ENCODE data around the gene SSBP4. TPM values are rescaled to one million over a fixed set of nuclear protein-coding genes. Genes with fewer than 3 reads are reported as not detected.

Gene SSBP4
- total RNA-seq, 1 donor from 2014 or later, result 28.5 TPM

- ATAC-seq (ENCODE audit: low read depth), result no peak
- peaks cover 62% of the 10 kb centered on the region for H3K36me3 Mint-ChIP-seq (ENCODE audit: low read depth)
Measured at GRCh38 chr19:18453269-18454024, 34.2 kb downstream of the SSBP4 start.

DNA sequence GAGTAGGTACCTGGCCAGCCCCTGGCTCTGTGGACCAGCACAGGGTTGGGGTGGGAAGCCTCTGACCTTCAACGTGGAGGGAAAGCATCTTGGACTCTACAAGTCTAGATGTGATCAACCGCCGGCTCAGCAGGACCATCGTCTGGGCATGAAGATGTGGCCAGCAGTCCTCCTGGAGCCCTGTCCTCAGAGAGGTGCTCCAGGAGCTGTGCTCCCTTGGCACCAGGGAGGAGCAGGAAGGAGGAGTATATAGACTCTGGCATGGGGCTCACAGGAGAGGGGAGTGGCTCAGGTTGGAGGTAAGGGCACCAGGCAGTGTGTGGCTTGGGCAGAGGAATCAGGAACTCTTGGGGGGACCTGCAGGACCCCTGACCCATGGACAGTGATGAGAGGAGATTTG is 37.1 kb downstream of the SSBP4 start:
- POLR2A ChIA-PET, result no interaction called here
- H3K27ac Mint-ChIP-seq, result no peak overlapping the region

More at GRCh38 chr19:18453269-18454024, 34.2 kb downstream of the SSBP4 start:
- POLR2A ChIA-PET, result no interaction called here
- TF ChIP-seq CTCF (IDR thresholded peaks at IDR 0.05), result no peak
- CTCF ChIA-PET, result no interaction called here
- Mint-ChIP-seq H3K9me3 (no peaks in the 10 kb centered on the region), H3K4me1 (peaks cover 5% of the 10 kb centered on the region), H3K27ac (no peak overlapping the region), H3K4me3 (no peak overlapping the region), H3K27me3 (no peaks in the 10 kb centered on the region)
- DNase-seq, result no peak
- intact Hi-C loops (cut with micrococcal nuclease), result loop anchor here (5.0 to 10.0 kb wide), 2 partner anchors 134 to 221 kb away; partner anchors contain the start of gene REX1BD

DNA sequence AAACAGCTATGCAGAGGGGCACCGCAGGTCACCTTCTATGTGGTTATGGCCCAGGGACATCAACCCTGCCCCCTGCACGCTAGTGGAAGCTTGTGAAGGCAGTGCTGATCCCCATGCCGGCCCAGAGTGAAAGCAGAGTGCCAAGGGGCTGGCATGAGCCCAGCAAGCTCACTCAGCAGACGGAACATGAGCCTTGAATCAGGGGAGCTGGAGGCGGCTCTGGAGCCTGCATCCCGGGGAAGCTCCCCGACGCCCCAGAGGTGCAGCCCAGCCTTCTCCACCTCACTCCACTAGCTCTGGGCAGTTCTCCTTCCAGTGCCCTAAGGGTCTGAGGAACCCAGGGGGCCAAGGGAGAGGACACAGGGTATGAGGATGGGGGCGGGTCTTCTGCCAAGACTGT is 37.8 kb downstream of the SSBP4 start:
- Mint-ChIP-seq H3K4me3 (no peak overlapping the region), H3K9me3 (no peaks in the 10 kb centered on the region), H3K27me3 (no peaks in the 10 kb centered on the region), H3K4me1 (no peaks in the 10 kb centered on the region), H3K36me3 (ENCODE audit: low read depth) (peaks cover 76% of the 10 kb centered on the region), H3K27ac (no peak overlapping the region)
- no peak for ATAC-seq (ENCODE audit: low read depth)
- intact Hi-C loops (cut with micrococcal nuclease), result loop anchor here (10.0 kb wide), 1 partner anchor 218 kb away; no protein-coding TSS in a partner anchor
- CTCF ChIA-PET, result no interaction called here
- no peak for DNase-seq
- POLR2A ChIA-PET, result interaction anchor here (0.7 kb wide), 1 partner anchor 14 kb away, joined by 3 read pairs; no protein-coding TSS in a partner anchor
- TF ChIP-seq CTCF (IDR thresholded peaks at IDR 0.05), result no peak

More for the DNA sequence above, 37.1 kb downstream of the SSBP4 start:
- CTCF ChIA-PET, result interaction anchor here (1.1 kb wide), 1 partner anchor 391 kb away, joined by 4 read pairs; no protein-coding TSS in a partner anchor
- Mint-ChIP-seq H3K27me3 (no peaks in the 10 kb centered on the region), H3K4me1 (no peaks in the 10 kb centered on the region), H3K9me3 (no peaks in the 10 kb centered on the region), H3K36me3 (ENCODE audit: low read depth) (peaks cover 69% of the 10 kb centered on the region), H3K4me3 (no peak overlapping the region)
- no peak for ATAC-seq (ENCODE audit: low read depth)
- intact Hi-C loops (cut with micrococcal nuclease), result loop anchor here (10.0 kb wide), 1 partner anchor 219 kb away; no protein-coding TSS in a partner anchor
- no peak for TF ChIP-seq CTCF (IDR thresholded peaks at IDR 0.05)
- DNase-seq, result no peak

GRCh38 chr19:18457483-18458331 is 38.5 kb downstream of the SSBP4 start:
- H3K27ac Mint-ChIP-seq, result no peak overlapping the region
- no peaks in the 10 kb centered on the region for H3K4me1 Mint-ChIP-seq
- H3K4me3 Mint-ChIP-seq, result no peak overlapping the region
- ChIA-PET POLR2A (interaction anchor here (0.7 kb wide), 1 partner anchor 15 kb away, joined by 3 read pairs; no protein-coding TSS in a partner anchor), CTCF (no interaction called here)
- H3K27me3 Mint-ChIP-seq, result no peaks in the 10 kb centered on the region
- no peak for TF ChIP-seq CTCF (IDR thresholded peaks at IDR 0.05)
- ATAC-seq (ENCODE audit: low read depth), result no peak
- H3K36me3 Mint-ChIP-seq (ENCODE audit: low read depth), result peaks cover 75% of the 10 kb centered on the region
- no peaks in the 10 kb centered on the region for H3K9me3 Mint-ChIP-seq
- no peak for DNase-seq
- intact Hi-C loops (cut with micrococcal nuclease), result loop anchor here (10.0 kb wide), 1 partner anchor 217 kb away; no protein-coding TSS in a partner anchor

Measured in activated B cell treated with CpG ODN at 0.5 μM for 24 hours (primary cell).